HepG2 (cell line): Measurements from ENCODE around the gene CLDN9. TPM values are rescaled to one million over a fixed set of nuclear protein-coding genes. Genes with fewer than 3 reads are reported as not detected.

Source experiments
- ELF4 ChIP-seq: sonication (generic); formaldehyde crosslinking; IDR thresholded peaks from 2 replicates; pipeline ENCODE4 v1.5.0; 2020; ENCODE audit warnings: missing genetic modification reagents, mild to moderate bottlenecking, moderate library complexity, borderline replicate concordance
- GPN1 ChIP-seq: sonication (generic); formaldehyde crosslinking; IDR thresholded peaks from 2 replicates; pipeline ENCODE4 v1.5.1; 2020; ENCODE audit warnings: missing genetic modification reagents, borderline replicate concordance
- HCFC1 ChIP-seq: fragments of 150-350 bp; IDR thresholded peaks from 2 replicates; pipeline ENCODE4 v1.6.1; 2014; ENCODE audit warnings: low read depth, low read length
- HOXD1 ChIP-seq: sonication (generic); formaldehyde crosslinking; IDR thresholded peaks from 2 replicates; pipeline ENCODE4 v1.5.0; 2020; ENCODE audit warnings: missing genetic modification reagents
- ONECUT2 ChIP-seq: sonication (generic); formaldehyde crosslinking; IDR thresholded peaks from 2 replicates; pipeline ENCODE4 v1.4.0; 2020; ENCODE audit warnings: missing genetic modification reagents
- RBAK ChIP-seq: sonication (generic); formaldehyde crosslinking; IDR thresholded peaks from 2 replicates; pipeline ENCODE4 v1.5.1; 2020; ENCODE audit warnings: mild to moderate bottlenecking, missing genetic modification reagents
- SIN3A ChIP-seq: IDR thresholded peaks from 2 replicates; pipeline ENCODE4 v1.6.1; 2011; ENCODE audit warnings: low read depth, mild to moderate bottlenecking, control low read depth, low read length, borderline replicate concordance
- SPEN ChIP-seq: sonication (generic); formaldehyde crosslinking; IDR thresholded peaks from 2 replicates; pipeline ENCODE4 v1.5.1; 2020; ENCODE audit warnings: low read depth, mild to moderate bottlenecking, missing genetic modification reagents
- TP53 ChIP-seq: sonication (generic); formaldehyde crosslinking; conservative IDR thresholded peaks from 2 replicates; pipeline ENCODE4 v1.4.0; 2020; ENCODE audit warnings: missing genetic modification reagents
- ZBTB38 ChIP-seq: sonication (generic); formaldehyde crosslinking; IDR thresholded peaks from 2 replicates; pipeline ENCODE4 v1.5.1; 2020; ENCODE audit warnings: mild to moderate bottlenecking, missing genetic modification reagents
- ZFP82 ChIP-seq: sonication (generic); formaldehyde crosslinking; IDR thresholded peaks from 2 replicates; pipeline ENCODE4 v1.5.1; 2020; ENCODE audit warnings: mild to moderate bottlenecking, missing genetic modification reagents, borderline replicate concordance
- ZNF260 ChIP-seq: sonication (generic); formaldehyde crosslinking; IDR thresholded peaks from 2 replicates; pipeline ENCODE4 v1.4.0; 2020; ENCODE audit warnings: missing genetic modification reagents, low read depth, mild to moderate bottlenecking, borderline replicate concordance
- ZNF326 ChIP-seq: sonication (generic); formaldehyde crosslinking; IDR thresholded peaks from 2 replicates; pipeline ENCODE4 v1.4.0; 2020; ENCODE audit warnings: missing genetic modification reagents, borderline replicate concordance
- ZNF354B ChIP-seq: sonication (generic); formaldehyde crosslinking; IDR thresholded peaks from 2 replicates; pipeline ENCODE4 v1.8.0; 2022; ENCODE audit warnings: mild to moderate bottlenecking, missing genetic modification reagents
- ZNF7 ChIP-seq: IDR thresholded peaks from 2 replicates; pipeline ENCODE4 v1.6.1; 2016; ENCODE audit warnings: missing biosample characterization, missing genetic modification reagents
- ZNF746 ChIP-seq: sonication (generic); formaldehyde crosslinking; IDR thresholded peaks from 2 replicates; pipeline ENCODE4 v1.8.0; 2022; ENCODE audit warnings: mild to moderate bottlenecking, missing genetic modification reagents
- ZNF816 ChIP-seq: sonication (generic); formaldehyde crosslinking; IDR thresholded peaks from 2 replicates; pipeline ENCODE4 v1.8.0; 2022; ENCODE audit warnings: missing genetic modification reagents, mild to moderate bottlenecking, borderline replicate concordance
- polyA plus RNA-seq, 8 experiments: library from polyadenylated mRNA; depleted of rRNA in 3 of 8; stranded (reverse) in 7 of 8; unstranded in 1 of 8; fragments of >200 nt; fragmentation: Illumina TruSeq in 4 of 8; extraction: Trizol in 4 of 8; gene quantifications; 2 replicates each; pipeline versions ENCODE4 v1.2.1 to v1.2.3, GENCODE V29; 2011 to 2016; ENCODE audit warnings: low read depth in 4 of 8, missing spikeins in 1 of 8, mixed read lengths in 1 of 8; ENCODE audit not compliant: insufficient read depth in 1 of 8
- total RNA-seq, 5 experiments: library from RNA; depleted of rRNA; stranded (reverse); fragments of >200 nt; fragmentation: Illumina TruSeq; extraction: Trizol; gene quantifications; 2 replicates each; pipeline ENCODE4 v1.2.3, GENCODE V29; 2016; ENCODE audit warnings: low read depth in 1 of 5
- TF ChIP-seq, protein P1 (sequence below): fragments of 450-650 bp; IDR thresholded peaks from 2 replicates; pipeline ENCODE4 v1.6.1; 2016
- TF ChIP-seq, protein P2 (sequence below): IDR thresholded peaks from 2 replicates; pipeline ENCODE4 v1.6.1; 2012; ENCODE audit warnings: low read depth, low read length, improper control_type of control experiment
- TF ChIP-seq, protein P3 (sequence below): sonication (generic); formaldehyde crosslinking; IDR thresholded peaks from 2 replicates; pipeline ENCODE4 v1.4.0; 2020; ENCODE audit warnings: low read depth, missing genetic modification reagents

Gene CLDN9
- total and polyA plus RNA-seq, 2 of the 13 experiments (the other 11 are each of a cell fraction or from before 2014, with no cell fraction given) = 0.15 to 0.26 TPM

- TF ChIP-seq, protein P1, sequence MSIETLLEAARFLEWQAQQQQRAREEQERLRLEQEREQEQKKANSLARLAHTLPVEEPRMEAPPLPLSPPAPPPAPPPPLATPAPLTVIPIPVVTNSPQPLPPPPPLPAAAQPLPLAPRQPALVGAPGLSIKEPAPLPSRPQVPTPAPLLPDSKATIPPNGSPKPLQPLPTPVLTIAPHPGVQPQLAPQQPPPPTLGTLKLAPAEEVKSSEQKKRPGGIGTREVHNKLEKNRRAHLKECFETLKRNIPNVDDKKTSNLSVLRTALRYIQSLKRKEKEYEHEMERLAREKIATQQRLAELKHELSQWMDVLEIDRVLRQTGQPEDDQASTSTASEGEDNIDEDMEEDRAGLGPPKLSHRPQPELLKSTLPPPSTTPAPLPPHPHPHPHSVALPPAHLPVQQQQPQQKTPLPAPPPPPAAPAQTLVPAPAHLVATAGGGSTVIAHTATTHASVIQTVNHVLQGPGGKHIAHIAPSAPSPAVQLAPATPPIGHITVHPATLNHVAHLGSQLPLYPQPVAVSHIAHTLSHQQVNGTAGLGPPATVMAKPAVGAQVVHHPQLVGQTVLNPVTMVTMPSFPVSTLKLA = no peak
- no peak for TF ChIP-seq ZNF354B
- no peak for TF ChIP-seq HCFC1
- no peak for TF ChIP-seq HOXD1 (CRISPR knock-in tag)
- TF ChIP-seq ZNF260 (CRISPR knock-in tag) = 0 out of 2 replicates have a peak, but pooled peaks have one; percentile 27
- TF ChIP-seq ZNF326 (CRISPR knock-in tag) = no peak
- TF ChIP-seq, protein P2, sequence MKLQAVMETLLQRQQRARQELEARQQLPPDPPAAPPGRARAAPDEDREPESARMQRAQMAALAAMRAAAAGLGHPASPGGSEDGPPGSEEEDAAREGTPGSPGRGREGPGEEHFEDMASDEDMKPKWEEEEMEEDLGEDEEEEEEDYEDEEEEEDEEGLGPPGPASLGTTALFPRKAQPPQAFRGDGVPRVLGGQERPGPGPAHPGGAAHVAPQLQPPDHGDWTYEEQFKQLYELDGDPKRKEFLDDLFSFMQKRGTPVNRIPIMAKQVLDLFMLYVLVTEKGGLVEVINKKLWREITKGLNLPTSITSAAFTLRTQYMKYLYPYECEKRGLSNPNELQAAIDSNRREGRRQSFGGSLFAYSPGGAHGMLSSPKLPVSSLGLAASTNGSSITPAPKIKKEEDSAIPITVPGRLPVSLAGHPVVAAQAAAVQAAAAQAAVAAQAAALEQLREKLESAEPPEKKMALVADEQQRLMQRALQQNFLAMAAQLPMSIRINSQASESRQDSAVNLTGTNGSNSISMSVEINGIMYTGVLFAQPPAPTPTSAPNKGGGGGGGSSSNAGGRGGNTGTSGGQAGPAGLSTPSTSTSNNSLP = no peak
- no peak for TF ChIP-seq ZNF7 (CRISPR knock-in tag)
- TF ChIP-seq, protein P3, sequence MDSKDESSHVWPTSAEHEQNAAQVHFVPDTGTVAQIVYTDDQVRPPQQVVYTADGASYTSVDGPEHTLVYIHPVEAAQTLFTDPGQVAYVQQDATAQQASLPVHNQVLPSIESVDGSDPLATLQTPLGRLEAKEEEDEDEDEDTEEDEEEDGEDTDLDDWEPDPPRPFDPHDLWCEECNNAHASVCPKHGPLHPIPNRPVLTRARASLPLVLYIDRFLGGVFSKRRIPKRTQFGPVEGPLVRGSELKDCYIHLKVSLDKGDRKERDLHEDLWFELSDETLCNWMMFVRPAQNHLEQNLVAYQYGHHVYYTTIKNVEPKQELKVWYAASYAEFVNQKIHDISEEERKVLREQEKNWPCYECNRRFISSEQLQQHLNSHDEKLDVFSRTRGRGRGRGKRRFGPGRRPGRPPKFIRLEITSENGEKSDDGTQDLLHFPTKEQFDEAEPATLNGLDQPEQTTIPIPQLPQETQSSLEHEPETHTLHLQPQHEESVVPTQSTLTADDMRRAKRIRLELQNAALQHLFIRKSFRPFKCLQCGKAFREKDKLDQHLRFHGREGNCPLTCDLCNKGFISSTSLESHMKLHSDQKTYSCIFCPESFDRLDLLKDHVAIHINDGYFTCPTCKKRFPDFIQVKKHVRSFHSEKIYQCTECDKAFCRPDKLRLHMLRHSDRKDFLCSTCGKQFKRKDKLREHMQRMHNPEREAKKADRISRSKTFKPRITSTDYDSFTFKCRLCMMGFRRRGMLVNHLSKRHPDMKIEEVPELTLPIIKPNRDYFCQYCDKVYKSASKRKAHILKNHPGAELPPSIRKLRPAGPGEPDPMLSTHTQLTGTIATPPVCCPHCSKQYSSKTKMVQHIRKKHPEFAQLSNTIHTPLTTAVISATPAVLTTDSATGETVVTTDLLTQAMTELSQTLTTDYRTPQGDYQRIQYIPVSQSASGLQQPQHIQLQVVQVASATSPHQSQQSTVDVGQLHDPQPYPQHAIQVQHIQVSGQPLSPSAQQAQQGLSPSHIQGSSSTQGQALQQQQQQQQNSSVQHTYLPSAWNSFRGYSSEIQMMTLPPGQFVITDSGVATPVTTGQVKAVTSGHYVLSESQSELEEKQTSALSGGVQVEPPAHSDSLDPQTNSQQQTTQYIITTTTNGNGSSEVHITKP (CRISPR knock-in tag) = no peak
- TF ChIP-seq RBAK (CRISPR knock-in tag) = no peak
- TF ChIP-seq ONECUT2 (CRISPR knock-in tag) = no peak
- peak; percentile 65 for TF ChIP-seq SPEN (CRISPR knock-in tag)
- peak; percentile 41; the same call in 1 of the 2 replicates for TF ChIP-seq SIN3A
- no peak; the same call in 1 of the 2 replicates for TF ChIP-seq ZNF746 (CRISPR knock-in tag)
- TF ChIP-seq ZFP82 (CRISPR knock-in tag) = no peak; the same call in 1 of the 2 replicates
- TF ChIP-seq ZNF816 (CRISPR knock-in tag) = peak; percentile 55; the same call in 1 of the 2 replicates
- no peak for TF ChIP-seq ELF4 (CRISPR knock-in tag)
- TF ChIP-seq TP53 (CRISPR knock-in tag) = no peak
- peak; percentile 65; the same call in 1 of the 2 replicates for TF ChIP-seq ZBTB38 (CRISPR knock-in tag)
- TF ChIP-seq GPN1 (CRISPR knock-in tag) = no peak
These were observed 46.5 kb downstream of the CLDN9 start (continued) for GRCh38 chr16:3059041-3059722.
